Cardiac muscle cell (in vitro differentiated cells and primary cell): Measurements from ENCODE around the gene TPP1. TPM values are rescaled to one million over a fixed set of nuclear protein-coding genes. Genes with fewer than 3 reads are reported as not detected.

ENCODE experiments used
- DNase-seq, 2 donors: peaks; one replicate each; pipeline versions ENCODE4 v3.0.0 to v3.0.0-alpha.2; 2010 to 2017; ENCODE audit warnings: low read depth in 1 of 2, low spot score in 1 of 2
- H3K27ac ChIP-seq: fragments of 200-600 bp; sonication (generic); 2 replicates; pipeline ENCODE4 v1.5.1; 2016
- H3K27me3 ChIP-seq: fragments of 200-600 bp; sonication (generic); 2 replicates; pipeline ENCODE4 v1.6.0; 2016; ENCODE audit warnings: control low read depth
- H3K36me3 ChIP-seq: fragments of 200-600 bp; sonication (generic); 2 replicates; pipeline ENCODE4 v1.5.1; 2016; ENCODE audit warnings: control low read depth
- H3K4me1 ChIP-seq: fragments of 200-600 bp; sonication (generic); 2 replicates; pipeline ENCODE4 v1.8.1; 2017; ENCODE audit warnings: low read depth, mild to moderate bottlenecking, mixed run types
- H3K4me3 ChIP-seq: fragments of 200-600 bp; sonication (generic); 2 replicates; pipeline ENCODE4 v1.5.1; 2016; ENCODE audit warnings: mild to moderate bottlenecking
- H3K9me3 ChIP-seq: fragments of 200-600 bp; sonication (generic); 2 replicates; pipeline ENCODE4 v1.5.1; 2017; ENCODE audit warnings: low read depth, mild to moderate bottlenecking, control low read depth
- CTCF ChIP-seq: IDR thresholded peaks from 2 replicates; pipeline ENCODE4 v1.5.1; 2012; ENCODE audit warnings: low read depth, mild to moderate bottlenecking, low read length
- polyA plus RNA-seq: library from polyadenylated mRNA; unstranded; fragments of >200 nt; fragmentation: Nextera tagmentation; extraction: Ambion mirVana; gene quantifications from 2 replicates; pipeline ENCODE4 v1.2.1, GENCODE V29; 2016
- total RNA-seq: library from RNA; depleted of rRNA; stranded (reverse); fragments of >200 nt; gene quantifications from 2 replicates; pipeline ENCODE4 v1.2.3, GENCODE V29; 2016

TPP1 gene
- total and polyA plus RNA-seq, 2 experiments from 2014 or later, result 13.2 to 28.0 TPM

- H3K27ac ChIP-seq, result peak overlapping the region; percentile 99
Measured at GRCh38 chr11:6602096-6602940, 16.9 kb downstream of the TPP1 start.

GRCh38 chr11:6601041-6601461, 18.2 kb downstream of the TPP1 start:
- DNase-seq, result no peak
- Histone ChIP-seq H3K4me3 (no peak overlapping the region), H3K9me3 (no peaks in the 10 kb centered on the region), H3K4me1 (peaks cover 34% of the 10 kb centered on the region), H3K36me3 (peaks cover 21% of the 10 kb centered on the region), H3K27me3 (no peaks in the 10 kb centered on the region), H3K27ac (no peak overlapping the region)
- TF ChIP-seq CTCF, result no peak

More at GRCh38 chr11:6602096-6602940, 16.9 kb downstream of the TPP1 start:
- peaks cover 37% of the 10 kb centered on the region for H3K4me1 ChIP-seq
- no peak for TF ChIP-seq CTCF
- H3K9me3 ChIP-seq, result no peaks in the 10 kb centered on the region
- peak overlapping the region; percentile 63 for H3K4me3 ChIP-seq
- DNase-seq, result no peak
- H3K36me3 ChIP-seq, result peaks cover 21% of the 10 kb centered on the region
- H3K27me3 ChIP-seq, result no peaks in the 10 kb centered on the region

GRCh38 chr11:6599881-6600390, 19.3 kb downstream of the TPP1 start:
- peaks cover 25% of the 10 kb centered on the region for H3K4me1 ChIP-seq
- peaks cover 21% of the 10 kb centered on the region for H3K36me3 ChIP-seq
- H3K4me3 ChIP-seq, result no peak overlapping the region
- no peak overlapping the region for H3K27ac ChIP-seq
- H3K27me3 ChIP-seq, result no peaks in the 10 kb centered on the region
- TF ChIP-seq CTCF, result no peak
- no peaks in the 10 kb centered on the region for H3K9me3 ChIP-seq
- no peak for DNase-seq

- no peaks in the 10 kb centered on the region for H3K27me3 ChIP-seq
- peaks cover 21% of the 10 kb centered on the region for H3K36me3 ChIP-seq
- H3K4me3 ChIP-seq, result no peak overlapping the region
- H3K4me1 ChIP-seq, result peaks cover 20% of the 10 kb centered on the region
- no peaks in the 10 kb centered on the region for H3K9me3 ChIP-seq
- DNase-seq, result no peak
- TF ChIP-seq CTCF, result no peak
- H3K27ac ChIP-seq, result no peak overlapping the region
Measured at GRCh38 chr11:6599449-6599848, 19.8 kb downstream of the TPP1 start.

GRCh38 chr11:6598555-6598954, 20.7 kb downstream of the TPP1 start:
- Histone ChIP-seq H3K9me3 (no peaks in the 10 kb centered on the region), H3K27ac (peak overlapping the region; percentile 67), H3K36me3 (peaks cover 21% of the 10 kb centered on the region), H3K27me3 (no peaks in the 10 kb centered on the region), H3K4me3 (no peak overlapping the region), H3K4me1 (peaks cover 20% of the 10 kb centered on the region)
- TF ChIP-seq CTCF, result no peak
- no peak for DNase-seq
